ENCODE measurements around the gene MRPL46.

- TF ChIP-seq CTCF (IDR thresholded peaks at IDR 0.05; ENCODE audit: low read length) (no peak), EZH2 (IDR thresholded peaks at IDR 0.05; ENCODE audit: borderline replicate concordance, low read length) (no peak)
Measured at GRCh38 chr15:88447741-88448140, 19.4 kb downstream of the MRPL46 start.
